Measurements from ENCODE around the gene ZCCHC7.
A peak's percentile ranks its signal among the peaks of the same experiment; 100 is the strongest.
"Not testable (repeated sequence)": the region's sequence is repeated elsewhere in the genome, so short reads cannot be mapped to it uniquely, and the experiment has no call there.

ZCCHC7 gene

GRCh38 chr9:37119907-37120842 lies at the start of gene ZCCHC7:
TSS of gene ZCCHC7 (plus strand) at chr9:37120574.
- peak; percentile 76 for DNase-seq

DNA sequence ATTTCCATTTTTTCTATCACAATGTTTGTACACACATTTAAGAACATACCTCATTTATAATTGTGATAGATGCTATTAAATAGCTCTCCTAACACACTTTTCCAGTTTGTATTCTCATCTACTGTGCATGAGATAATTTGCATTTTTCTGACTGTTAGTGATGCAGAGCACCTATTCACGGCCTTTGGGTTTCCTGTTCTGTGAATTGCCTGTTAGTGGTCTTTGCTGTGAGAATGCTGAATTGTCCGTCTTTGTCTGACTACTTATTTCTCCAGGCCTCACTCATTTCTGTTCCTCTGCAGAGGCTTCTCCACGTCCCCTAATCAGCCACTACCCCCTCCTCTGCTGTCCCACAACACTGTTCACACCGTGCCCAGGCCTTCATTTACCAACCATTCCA lies 45.6 kb upstream of the ZCCHC7 start:
- DNase-seq = not testable (repeated sequence)

GRCh38 chr9:37079370-37080164 lies 40.8 kb upstream of the ZCCHC7 start:
- DNase-seq = peak; percentile 85

GRCh38 chr9:37080165-37080628 lies 40.2 kb upstream of the ZCCHC7 start:
- not testable (repeated sequence) for DNase-seq

- DNase-seq = not testable (repeated sequence)
These were observed 38.9 kb upstream of the ZCCHC7 start for GRCh38 chr9:37081507-37081906.

- no peak for DNase-seq
These were observed 38.1 kb upstream of the ZCCHC7 start for GRCh38 chr9:37082214-37082765.

DNA sequence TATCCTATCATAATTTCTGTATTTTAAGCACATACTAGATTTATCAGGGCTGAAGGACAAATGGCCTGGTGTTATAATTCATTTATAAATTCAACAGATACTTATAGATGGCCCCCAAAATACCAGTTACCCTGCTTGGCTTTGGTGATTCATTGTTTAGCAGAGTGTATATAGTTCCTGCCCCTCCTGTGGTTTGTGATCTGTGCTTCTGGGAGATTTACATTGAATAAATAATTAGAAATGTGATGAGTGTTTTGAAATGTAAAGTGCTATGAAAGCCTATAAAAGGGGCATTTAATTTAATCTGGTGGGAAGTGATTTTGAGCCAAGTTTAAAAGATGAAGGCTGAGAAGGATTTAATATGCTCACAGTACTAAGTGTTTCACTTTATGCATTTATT lies 36.7 kb upstream of the ZCCHC7 start:
- no peak for DNase-seq

GRCh38 chr9:37085233-37085632 lies 35.1 kb upstream of the ZCCHC7 start:
- no peak for DNase-seq

DNA sequence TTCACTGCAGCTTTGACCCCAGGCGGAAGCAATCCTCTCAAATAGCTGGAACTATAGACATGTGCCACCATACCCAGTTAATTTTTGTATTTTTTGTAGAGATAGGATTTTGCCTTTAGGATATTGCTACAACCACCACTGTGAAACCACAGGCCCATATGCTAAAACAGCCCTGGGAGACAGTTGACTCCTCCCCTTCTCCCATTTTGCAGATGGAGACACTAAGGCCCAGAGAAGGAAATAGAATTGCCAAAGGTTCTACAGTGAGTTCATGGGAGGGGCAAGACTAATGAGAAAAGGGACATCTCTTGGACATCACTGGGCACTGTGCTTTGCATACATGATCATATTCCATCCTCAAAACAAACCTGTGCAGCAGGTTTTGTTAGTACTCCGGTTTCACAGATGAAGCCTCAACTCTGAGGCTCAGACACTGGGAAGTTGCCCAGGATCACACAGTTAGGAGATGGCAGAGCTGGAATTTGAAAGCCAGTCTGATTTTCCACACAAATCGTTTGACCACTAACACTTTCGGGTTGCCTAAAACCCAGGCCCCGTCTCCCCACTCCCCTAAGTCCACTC lies 27.6 kb upstream of the ZCCHC7 start:
- DNase-seq = not testable (repeated sequence)

GRCh38 chr9:37094751-37095150 lies 25.6 kb upstream of the ZCCHC7 start:
- DNase-seq = no peak

DNA sequence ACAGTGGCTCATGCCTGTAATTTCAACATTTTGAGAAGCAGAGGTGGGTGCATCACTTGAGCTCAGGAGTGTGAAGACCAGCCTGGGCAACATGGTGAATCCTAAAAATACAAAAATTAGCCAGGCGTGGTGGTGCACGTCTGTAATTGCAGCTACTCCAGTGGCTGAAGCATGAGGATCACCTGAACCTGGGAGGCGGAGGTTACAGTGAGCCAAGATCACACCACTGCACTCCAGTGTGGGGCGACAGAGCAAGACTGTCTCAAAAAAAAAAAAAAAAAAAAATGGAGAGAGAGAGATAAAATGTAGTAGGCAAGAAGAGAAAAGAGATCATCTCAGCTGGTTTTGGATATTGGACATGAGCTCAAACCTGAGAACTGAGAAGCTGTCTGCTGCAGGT lies 23.7 kb upstream of the ZCCHC7 start:
- no peak for DNase-seq

GRCh38 chr9:37097294-37097693 lies 23.1 kb upstream of the ZCCHC7 start:
- no peak for DNase-seq

DNA sequence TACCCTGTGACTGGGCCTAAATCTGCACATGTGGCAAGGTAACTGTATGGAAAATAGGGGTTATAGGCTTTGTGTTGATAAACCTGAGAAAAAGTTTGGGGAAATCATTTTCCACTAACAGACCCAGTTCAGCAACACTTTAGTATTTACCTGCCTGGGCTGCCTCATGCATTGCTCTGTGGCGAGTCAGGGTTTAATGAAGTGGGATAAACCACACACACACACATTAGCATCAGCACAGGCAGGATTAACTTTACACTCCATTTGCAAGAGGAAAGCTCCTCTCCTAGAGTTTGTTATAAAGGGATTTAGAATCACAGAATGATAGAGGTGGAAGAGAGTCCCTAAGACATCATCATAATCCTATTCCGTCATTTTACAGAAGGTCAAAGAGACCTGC lies 20.0 kb upstream of the ZCCHC7 start:
- no peak for DNase-seq

GRCh38 chr9:37100741-37101140 lies 19.6 kb upstream of the ZCCHC7 start:
- no peak for DNase-seq

- DNase-seq = no peak
These were observed 17.9 kb upstream of the ZCCHC7 start for GRCh38 chr9:37102486-37102885.

GRCh38 chr9:37104183-37104889 lies 16.0 kb upstream of the ZCCHC7 start:
- no peak for DNase-seq

GRCh38 chr9:37105234-37105633 lies 15.1 kb upstream of the ZCCHC7 start:
- DNase-seq = no peak

GRCh38 chr9:37107701-37108100 lies 12.7 kb upstream of the ZCCHC7 start:
- no peak for DNase-seq

GRCh38 chr9:37114442-37114841 lies 5.9 kb upstream of the ZCCHC7 start:
- DNase-seq = not testable (repeated sequence)

GRCh38 chr9:37117956-37118355 lies 2.4 kb upstream of the ZCCHC7 start:
- DNase-seq = no peak

- DNase-seq = no peak
These were observed 1.0 kb upstream of the ZCCHC7 start for GRCh38 chr9:37119360-37119759.

GRCh38 chr9:37120843-37121335 lies 515 bp downstream of the ZCCHC7 start:
- not testable (repeated sequence) for DNase-seq

Measured in NCI-H1436 treated with DMSO at 0.1 percent for 48 hours (cell line).